K562 (cell line): ENCODE results near the gene ZNHIT1. TPM values are rescaled to one million over a fixed set of nuclear protein-coding genes. Genes with fewer than 3 reads are reported as not detected.
A peak's percentile ranks its signal among the peaks of the same experiment; 100 is the strongest.

Experiments used
- CBX8 ChIP-seq: fragments of 200-600 bp; sonication (generic); IDR thresholded peaks from 2 replicates; pipeline ENCODE4 v1.6.1; 2012; ENCODE audit warnings: borderline replicate concordance, mixed run types, low read depth, mild to moderate bottlenecking, moderate library complexity, mixed read lengths, low read length, control low read depth, inconsistent platforms; ENCODE audit not compliant: poor library complexity, severe bottlenecking; ENCODE audit errors: extremely low read depth
- CHAMP1 ChIP-seq: fragments of 450-650 bp; IDR thresholded peaks from 2 replicates; pipeline ENCODE4 v1.6.1; 2016; ENCODE audit warnings: mild to moderate bottlenecking
- FOXJ2 ChIP-seq: fragments of 200-800 bp; sonication (Bioruptor generic); IDR thresholded peaks from 2 replicates; pipeline ENCODE4 v1.6.1; 2016; ENCODE audit warnings: missing genetic modification characterization, missing compliant biosample characterization
- FOXP4 ChIP-seq: sonication (generic); formaldehyde crosslinking; IDR thresholded peaks from 2 replicates; pipeline ENCODE4 v1.8.0; 2022; ENCODE audit warnings: mild to moderate bottlenecking, missing genetic modification reagents, borderline replicate concordance
- GMEB1 ChIP-seq: fragments of 250-450 bp; sonication (Bioruptor Pico); IDR thresholded peaks from 2 replicates; pipeline ENCODE4 v1.4.0; 2020; ENCODE audit warnings: mild to moderate bottlenecking
- HCFC1 ChIP-seq: IDR thresholded peaks from 2 replicates; pipeline ENCODE4 v1.6.1; 2012; ENCODE audit warnings: low read depth, low read length, improper control_type of control experiment
- MTA1 ChIP-seq: fragments of 450-650 bp; IDR thresholded peaks from 2 replicates; pipeline ENCODE4 v1.6.1; 2017; ENCODE audit warnings: borderline replicate concordance
- PML ChIP-seq: IDR thresholded peaks from 2 replicates; pipeline ENCODE4 v1.6.1; 2012; ENCODE audit warnings: low read length, inconsistent platforms
- SMAD1 ChIP-seq: fragments of 150-350 bp; IDR thresholded peaks from 2 replicates; pipeline ENCODE4 v1.6.1; 2014; ENCODE audit warnings: low read length, low read depth; ENCODE audit not compliant: partially characterized antibody
- SREBF1 ChIP-seq: fragments of 150-350 bp; IDR thresholded peaks from 2 replicates; pipeline ENCODE4 v1.6.1; 2014; ENCODE audit warnings: antibody characterized with exemption, low read depth, low read length, borderline replicate concordance
- SUPT5H ChIP-seq: fragments of 450-650 bp; IDR thresholded peaks from 2 replicates; pipeline ENCODE4 v1.6.1; 2016
- ZBTB2 ChIP-seq: fragments of 450-650 bp; IDR thresholded peaks from 2 replicates; pipeline ENCODE4 v1.6.1; 2016; ENCODE audit warnings: antibody characterized with exemption
- ZNF384 ChIP-seq: IDR thresholded peaks from 2 replicates; pipeline ENCODE4 v1.6.1; 2012; ENCODE audit warnings: low read depth, low read length, improper control_type of control experiment
- ZNF449 ChIP-seq: fragments of 250-450 bp; sonication (Bioruptor Pico); IDR thresholded peaks from 2 replicates; pipeline ENCODE4 v1.8.0; 2022; ENCODE audit warnings: moderate library complexity, mild to moderate bottlenecking, inconsistent platforms
- ZNF57 ChIP-seq: fragments of 450-650 bp; formaldehyde crosslinking; IDR thresholded peaks from 2 replicates; pipeline ENCODE4 v1.4.0; 2020; ENCODE audit warnings: mild to moderate bottlenecking, moderate library complexity
- polyA plus RNA-seq, 8 experiments: library from polyadenylated mRNA; depleted of rRNA in 4 of 8; stranded (reverse) in 5 of 8; unstranded in 3 of 8; fragments of >200 nt; fragmentation: Nextera tagmentation in 2 of 8; fragmentation: Illumina TruSeq in 1 of 8; extraction: Ambion mirVana in 2 of 8; extraction: Trizol in 1 of 8; gene quantifications; 2 replicates each; pipeline versions ENCODE4 v1.2.1 to v1.2.3, GENCODE V29; 2011 to 2014; ENCODE audit warnings: inconsistent platforms in 1 of 8, missing spikeins in 1 of 8
- total RNA-seq, 7 experiments: library from RNA; depleted of rRNA in 6 of 7; stranded (reverse); fragments of >200 nt in 6 of 7; fragmentation: Illumina TruSeq in 2 of 7; extraction: Trizol in 2 of 7; gene quantifications; 2 replicates each; pipeline versions ENCODE4 v1.2.1 to v1.2.3, GENCODE V29; 2011 to 2021; ENCODE audit warnings: low replicate concordance in 1 of 7

ZNHIT1 gene
- total and polyA plus RNA-seq, 9 of the 15 experiments (the other 6 are each of a cell fraction or from before 2014, with no cell fraction given): 6.4 to 162 (median 70.1) TPM

- TF ChIP-seq CHAMP1 (no peak), SUPT5H (peak; percentile 23), ZNF384 (0 out of 2 replicates have a peak, but pooled peaks have one; percentile 6), ZBTB2 (peak; percentile 98), ZNF57 (CRISPR knock-in tag) (no peak), HCFC1 (peak; percentile 91), SMAD1 (no peak), FOXP4 (CRISPR knock-in tag) (no peak; the same call in 1 of the 2 replicates), CBX8 (no peak), MTA1 (no peak), GMEB1 (CRISPR knock-in tag) (peak; percentile 12; the same call in 1 of the 2 replicates), SREBF1 (no peak), PML (no peak; the same call in 1 of the 2 replicates), ZNF449 (CRISPR knock-in tag) (no peak), FOXJ2 (0 out of 2 replicates have a peak, but pooled peaks have one; percentile 8)
Observed at GRCh38 chr7:101217388-101218235, at the start of gene ZNHIT1, which contains the start of gene PLOD3 (continued).
